ENCODE results near the gene PGK1.

PGK1 gene

DNA sequence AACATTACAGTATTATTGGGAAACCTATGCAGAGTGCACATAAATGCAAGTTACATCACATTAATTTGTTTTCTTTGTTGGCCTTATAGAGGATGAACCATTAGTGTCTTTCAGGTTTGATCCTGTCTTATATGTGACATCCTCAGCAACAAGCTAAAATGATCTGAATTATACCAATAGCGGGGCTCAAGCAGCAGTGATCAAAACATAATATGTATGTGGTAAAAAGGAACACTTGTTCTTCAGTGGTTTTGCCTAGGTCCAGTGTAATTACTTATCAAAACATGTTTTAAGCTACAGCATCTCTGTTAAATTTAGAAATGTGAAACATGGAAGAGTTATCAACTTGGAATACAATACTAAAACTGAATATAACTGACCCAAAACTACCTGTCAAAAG is 26.3 kb downstream of the PGK1 start:
- H4K20me1 ChIP-seq (ENCODE audit: insufficient read depth, low read length), result no peaks in the 10 kb centered on the region
- H3K36me3 ChIP-seq (ENCODE audit: insufficient read depth, low read length), result peaks cover 70% of the 10 kb centered on the region
- no peak overlapping the region for H3K4me3 ChIP-seq (ENCODE audit: low read depth, low read length, poor library complexity, severe bottlenecking)
- H3K4me2 ChIP-seq (ENCODE audit: low read length), result no peak overlapping the region
- H3F3A ChIP-seq (ENCODE audit: insufficient read depth, low read length), result no peaks in the 10 kb centered on the region
- H2AFZ ChIP-seq (ENCODE audit: low read length), result no peak overlapping the region
- H3K4me1 ChIP-seq (ENCODE audit: insufficient read depth, low read length, severe bottlenecking), result no peaks in the 10 kb centered on the region
- H3K9ac ChIP-seq (ENCODE audit: low read length), result no peak overlapping the region
- H3K27me3 ChIP-seq (ENCODE audit: insufficient read depth, low read length), result no peaks in the 10 kb centered on the region
- H3K27ac ChIP-seq (ENCODE audit: low read depth, low read length, poor library complexity, severe bottlenecking), result no peak overlapping the region
- TF ChIP-seq, protein P1, sequence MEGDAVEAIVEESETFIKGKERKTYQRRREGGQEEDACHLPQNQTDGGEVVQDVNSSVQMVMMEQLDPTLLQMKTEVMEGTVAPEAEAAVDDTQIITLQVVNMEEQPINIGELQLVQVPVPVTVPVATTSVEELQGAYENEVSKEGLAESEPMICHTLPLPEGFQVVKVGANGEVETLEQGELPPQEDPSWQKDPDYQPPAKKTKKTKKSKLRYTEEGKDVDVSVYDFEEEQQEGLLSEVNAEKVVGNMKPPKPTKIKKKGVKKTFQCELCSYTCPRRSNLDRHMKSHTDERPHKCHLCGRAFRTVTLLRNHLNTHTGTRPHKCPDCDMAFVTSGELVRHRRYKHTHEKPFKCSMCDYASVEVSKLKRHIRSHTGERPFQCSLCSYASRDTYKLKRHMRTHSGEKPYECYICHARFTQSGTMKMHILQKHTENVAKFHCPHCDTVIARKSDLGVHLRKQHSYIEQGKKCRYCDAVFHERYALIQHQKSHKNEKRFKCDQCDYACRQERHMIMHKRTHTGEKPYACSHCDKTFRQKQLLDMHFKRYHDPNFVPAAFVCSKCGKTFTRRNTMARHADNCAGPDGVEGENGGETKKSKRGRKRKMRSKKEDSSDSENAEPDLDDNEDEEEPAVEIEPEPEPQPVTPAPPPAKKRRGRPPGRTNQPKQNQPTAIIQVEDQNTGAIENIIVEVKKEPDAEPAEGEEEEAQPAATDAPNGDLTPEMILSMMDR (IDR thresholded peaks at IDR 0.05; ENCODE audit: low read length), result no peak
- TF ChIP-seq EZH2 (IDR thresholded peaks at IDR 0.05; ENCODE audit: borderline replicate concordance, low read length), result no peak
- no peaks in the 10 kb centered on the region for H3K79me2 ChIP-seq (ENCODE audit: insufficient read depth, low read length)
- H3K9me2 ChIP-seq (ENCODE audit: low read depth, low read length), result no peaks in the 10 kb centered on the region
- no peaks in the 10 kb centered on the region for H3K9me3 ChIP-seq (ENCODE audit: low read length)

DNA sequence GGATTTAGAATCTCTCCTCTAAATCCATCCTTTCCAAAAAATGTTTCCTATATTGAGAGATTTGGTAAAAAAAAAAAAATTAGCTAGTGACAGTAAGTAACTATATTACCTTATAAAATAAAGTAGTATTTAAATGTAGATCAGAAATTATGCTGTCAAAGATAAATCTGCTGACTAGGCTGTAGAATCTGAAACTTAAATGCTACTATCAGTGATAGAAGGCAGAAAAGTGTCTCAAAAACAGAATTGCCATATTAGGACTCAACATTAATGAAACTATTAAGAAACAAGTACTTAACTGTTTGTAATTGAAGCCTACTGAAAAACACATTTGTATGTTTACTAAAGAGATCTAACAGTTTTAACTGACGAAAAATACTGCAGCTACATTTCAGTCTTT is 27.1 kb downstream of the PGK1 start:
- Histone ChIP-seq H4K20me1 (ENCODE audit: insufficient read depth, low read length) (no peaks in the 10 kb centered on the region), H3F3A (ENCODE audit: insufficient read depth, low read length) (no peaks in the 10 kb centered on the region), H3K4me1 (ENCODE audit: insufficient read depth, low read length, severe bottlenecking) (no peaks in the 10 kb centered on the region), H3K79me2 (ENCODE audit: insufficient read depth, low read length) (no peaks in the 10 kb centered on the region), H3K4me2 (ENCODE audit: low read length) (no peak overlapping the region), H3K9ac (ENCODE audit: low read length) (no peak overlapping the region), H2AFZ (ENCODE audit: low read length) (no peak overlapping the region), H3K36me3 (ENCODE audit: insufficient read depth, low read length) (peaks cover 63% of the 10 kb centered on the region), H3K27me3 (ENCODE audit: insufficient read depth, low read length) (no peaks in the 10 kb centered on the region), H3K9me2 (ENCODE audit: low read depth, low read length) (no peaks in the 10 kb centered on the region), H3K27ac (ENCODE audit: low read depth, low read length, poor library complexity, severe bottlenecking) (no peak overlapping the region), H3K9me3 (ENCODE audit: low read length) (no peaks in the 10 kb centered on the region), H3K4me3 (ENCODE audit: low read depth, low read length, poor library complexity, severe bottlenecking) (no peak overlapping the region)
- TF ChIP-seq, protein P1 (IDR thresholded peaks at IDR 0.05; ENCODE audit: low read length), result no peak
- no peak for TF ChIP-seq EZH2 (IDR thresholded peaks at IDR 0.05; ENCODE audit: borderline replicate concordance, low read length)

DNA sequence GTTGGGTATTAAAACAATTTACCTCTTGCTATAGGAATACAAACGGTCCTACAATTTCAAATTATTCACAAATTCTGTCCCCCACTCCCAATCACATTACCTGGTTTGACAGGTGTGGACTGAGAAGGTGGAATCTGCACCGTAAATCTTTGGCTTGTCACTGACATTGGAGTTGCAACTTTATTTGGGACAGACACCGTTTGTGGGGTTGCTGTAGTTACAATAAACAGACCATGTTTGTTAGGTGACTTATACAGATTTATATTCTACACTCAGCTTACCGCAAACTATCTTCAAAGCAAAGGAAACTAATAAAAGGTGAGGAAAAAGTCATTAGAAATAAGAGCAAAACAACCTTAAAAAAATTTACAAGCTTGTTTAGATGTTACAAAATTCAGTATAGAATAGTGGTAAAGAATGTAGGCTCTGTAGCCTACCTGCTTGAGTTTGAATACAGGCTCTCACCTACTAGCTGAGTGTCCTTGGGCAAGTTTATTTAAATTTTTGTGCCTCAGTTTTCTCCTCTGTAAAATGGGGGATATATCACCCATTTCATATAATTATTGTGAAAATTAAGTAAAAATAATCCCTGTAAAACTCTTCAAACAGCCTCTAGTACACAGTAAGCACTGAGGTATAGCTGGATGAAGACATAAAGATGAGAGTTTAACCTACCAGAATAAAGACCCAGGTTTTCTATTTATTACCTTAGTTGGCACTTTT is 29.4 kb downstream of the PGK1 start:
- no peak overlapping the region for H3K4me2 ChIP-seq (ENCODE audit: low read length)
- no peak overlapping the region for H3K9ac ChIP-seq (ENCODE audit: low read length)
- no peak for TF ChIP-seq EZH2 (IDR thresholded peaks at IDR 0.05; ENCODE audit: borderline replicate concordance, low read length)
- TF ChIP-seq, protein P1 (IDR thresholded peaks at IDR 0.05; ENCODE audit: low read length), result no peak
- H3K4me3 ChIP-seq (ENCODE audit: low read depth, low read length, poor library complexity, severe bottlenecking), result no peak overlapping the region
- no peaks in the 10 kb centered on the region for H3K9me3 ChIP-seq (ENCODE audit: low read length)
- H3K9me2 ChIP-seq (ENCODE audit: low read depth, low read length), result no peaks in the 10 kb centered on the region
- peaks cover 41% of the 10 kb centered on the region for H3K36me3 ChIP-seq (ENCODE audit: insufficient read depth, low read length)
- H3K27me3 ChIP-seq (ENCODE audit: insufficient read depth, low read length), result no peaks in the 10 kb centered on the region
- H3K79me2 ChIP-seq (ENCODE audit: insufficient read depth, low read length), result no peaks in the 10 kb centered on the region
- H4K20me1 ChIP-seq (ENCODE audit: insufficient read depth, low read length), result no peaks in the 10 kb centered on the region
- H3K27ac ChIP-seq (ENCODE audit: low read depth, low read length, poor library complexity, severe bottlenecking), result no peak overlapping the region
- no peak overlapping the region for H2AFZ ChIP-seq (ENCODE audit: low read length)
- no peaks in the 10 kb centered on the region for H3F3A ChIP-seq (ENCODE audit: insufficient read depth, low read length)
- H3K4me1 ChIP-seq (ENCODE audit: insufficient read depth, low read length, severe bottlenecking), result peaks cover 1% of the 10 kb centered on the region

All from OCI-LY1 (cell line).